ENCODE measurements around the gene TTC34.

GRCh38 chr1:2591233-2591580 lies 210.3 kb downstream of the TTC34 start:
- TF ChIP-seq CTCF (IDR thresholded peaks at IDR 0.05; ENCODE audit: low read length) = no peak
- TF ChIP-seq EZH2 (IDR thresholded peaks at IDR 0.05; ENCODE audit: borderline replicate concordance, low read length) = no peak
